NK-92 treated with Interleukin-12 subunit alpha and Interleukin-12 subunit beta, amount 100 ng/mL, for 24 hours (cell line): ENCODE measurements around the gene CHRNE.
A peak's percentile ranks its signal among the peaks of the same experiment; 100 is the strongest.
"Not testable (repeated sequence)": the region's sequence is repeated elsewhere in the genome, so short reads cannot be mapped to it uniquely, and the experiment has no call there.

Experiments used
- DNase-seq: peaks from one replicate; lab custom pipeline; 2025; lab: John Stamatoyannopoulos, UW

CHRNE gene

DNA sequence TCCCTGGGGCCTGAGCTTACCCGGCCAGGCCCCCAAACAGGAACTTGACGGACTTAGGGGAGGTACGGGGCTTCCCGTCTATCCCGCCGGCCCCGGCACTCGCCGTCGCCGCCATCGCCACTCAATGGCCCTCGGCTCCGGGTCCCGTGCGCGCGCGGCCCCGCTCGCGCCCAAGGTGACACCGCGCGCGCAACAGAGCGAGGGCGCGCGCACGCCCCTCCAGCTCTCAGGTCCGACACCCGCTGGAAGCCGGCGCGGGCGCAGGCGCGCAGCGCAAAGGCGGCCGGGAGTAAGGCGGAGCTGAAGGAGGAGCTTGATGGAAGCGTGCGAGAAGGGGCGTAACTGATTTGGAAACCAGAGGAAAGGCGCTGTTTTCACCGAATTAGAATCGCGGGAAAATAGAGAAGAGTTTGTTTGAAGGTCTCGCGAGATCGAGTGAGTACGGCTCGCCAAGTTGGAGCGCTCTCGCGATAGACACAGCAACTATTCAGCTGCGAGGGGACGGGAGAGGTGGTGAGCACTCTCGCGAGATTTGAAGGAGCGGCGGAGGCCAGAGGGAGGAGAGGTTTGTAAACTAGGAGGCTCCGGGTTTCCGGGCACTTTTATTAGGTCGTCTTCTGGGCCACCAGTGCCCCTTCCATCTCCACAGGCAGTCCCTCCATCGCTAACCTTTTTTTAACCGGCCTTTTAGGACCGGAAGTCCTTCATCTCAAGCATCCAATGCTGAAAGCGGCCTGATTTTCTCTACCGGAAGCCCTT lies 37.1 kb upstream of the CHRNE start, which contains the start of the genes RNF167 and SLC25A11:
Gene RNF167 (plus strand): TSS at position 473 of the 759 bp plus-strand sequence. CDS start 642 bp downstream, outside the sequence.
Gene SLC25A11 (minus strand): TSS at position 251 of the 759 bp plus-strand sequence. CDS start 136 bp downstream, at position 115.
- DNase-seq, result peak; percentile 93

DNA sequence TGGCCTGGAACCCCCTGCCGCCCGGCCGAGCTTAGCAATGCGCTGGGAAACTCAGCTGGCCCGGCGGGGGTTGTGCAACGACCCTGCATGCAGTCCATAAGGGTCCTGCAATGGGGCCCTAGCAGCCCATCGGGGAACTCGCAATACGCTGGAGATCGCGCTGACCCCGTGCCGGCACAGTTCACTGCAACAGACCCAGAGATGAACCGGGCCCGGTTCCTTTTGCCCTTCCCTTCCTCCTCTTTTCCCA lies 36.6 kb upstream of the CHRNE start:
- DNase-seq, result no peak

DNA sequence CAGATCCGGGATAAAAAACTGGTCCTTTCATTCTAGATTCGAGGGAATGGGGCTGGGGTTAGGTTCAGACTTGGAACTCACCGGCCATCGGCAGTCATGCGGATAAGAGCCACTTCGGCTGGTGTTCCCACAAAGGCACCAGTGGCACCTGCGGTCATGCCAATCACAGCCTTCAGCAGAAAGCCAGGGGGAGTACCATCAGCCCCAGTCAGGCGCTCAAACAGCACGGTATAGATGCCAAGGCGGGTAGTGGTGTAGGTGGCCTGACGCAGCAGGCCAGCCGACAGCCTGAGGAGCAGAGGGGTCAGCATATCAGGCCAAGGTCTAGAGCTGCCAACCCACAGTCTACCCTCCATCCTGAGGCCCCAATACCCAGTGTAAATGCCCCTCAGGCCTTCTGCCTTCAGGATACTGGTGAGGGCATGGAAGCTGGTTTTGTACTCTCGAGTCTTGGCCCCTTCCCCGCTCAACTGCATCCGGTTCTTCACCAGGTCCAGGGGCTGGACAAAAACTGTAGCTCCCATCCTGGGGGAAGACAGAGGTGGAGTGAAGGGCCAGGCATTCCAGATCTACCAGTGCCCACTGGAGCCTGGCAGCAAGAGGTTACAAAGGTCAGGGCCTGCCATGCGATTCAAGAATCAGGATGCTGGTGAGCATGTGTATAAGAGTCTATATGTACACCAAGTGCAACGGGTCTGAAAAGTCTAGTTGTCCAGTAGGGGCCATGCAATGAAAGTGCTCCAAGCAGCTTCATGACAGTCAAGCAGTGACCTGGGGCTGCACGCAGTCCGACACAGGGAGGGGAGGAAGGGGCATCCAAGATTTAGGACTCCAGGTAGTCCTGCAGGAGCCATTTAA lies 36.0 kb upstream of the CHRNE start:
- DNase-seq, result no peak

DNA sequence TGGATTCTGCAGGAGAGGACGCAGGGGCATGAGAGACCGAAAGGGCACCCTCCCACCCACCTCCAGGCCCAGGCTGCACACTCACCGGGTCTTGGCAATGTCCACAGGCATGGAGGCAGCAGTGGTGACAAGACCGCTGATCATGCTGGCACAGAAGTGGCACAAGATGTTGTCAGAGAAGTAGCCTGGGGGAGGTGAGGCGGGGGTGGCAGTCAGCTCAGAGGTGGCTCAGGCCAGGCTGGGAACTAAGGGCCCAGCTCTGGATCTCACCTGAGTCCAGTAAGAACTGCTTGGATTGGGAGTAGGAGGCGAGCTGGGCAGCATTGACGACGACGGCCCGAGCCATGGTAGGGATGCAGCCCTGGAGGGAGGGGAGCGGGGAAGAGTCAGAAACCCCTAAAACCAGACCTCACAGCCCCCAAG lies 35.2 kb upstream of the CHRNE start:
- no peak for DNase-seq

DNA sequence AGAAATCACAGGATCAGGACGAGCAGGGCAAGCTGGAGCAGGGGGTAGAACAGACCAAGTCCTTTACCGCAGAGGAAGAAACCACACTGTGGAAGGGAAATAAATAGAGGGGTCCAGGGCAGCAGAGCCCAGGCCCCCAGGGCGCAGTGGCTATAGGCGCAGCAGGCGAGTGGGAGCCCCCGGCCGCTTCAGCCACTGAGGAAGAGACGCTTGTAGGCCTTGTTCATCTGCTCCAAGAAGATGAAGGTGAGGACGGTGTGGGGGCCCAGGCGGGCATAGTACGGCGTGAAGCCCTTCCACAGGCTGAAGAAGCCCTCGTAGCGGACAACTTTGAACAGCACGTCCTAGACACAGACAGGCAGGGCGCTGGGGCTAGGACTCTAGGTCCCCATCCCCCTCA lies 34.7 kb upstream of the CHRNE start:
- no peak for DNase-seq

DNA sequence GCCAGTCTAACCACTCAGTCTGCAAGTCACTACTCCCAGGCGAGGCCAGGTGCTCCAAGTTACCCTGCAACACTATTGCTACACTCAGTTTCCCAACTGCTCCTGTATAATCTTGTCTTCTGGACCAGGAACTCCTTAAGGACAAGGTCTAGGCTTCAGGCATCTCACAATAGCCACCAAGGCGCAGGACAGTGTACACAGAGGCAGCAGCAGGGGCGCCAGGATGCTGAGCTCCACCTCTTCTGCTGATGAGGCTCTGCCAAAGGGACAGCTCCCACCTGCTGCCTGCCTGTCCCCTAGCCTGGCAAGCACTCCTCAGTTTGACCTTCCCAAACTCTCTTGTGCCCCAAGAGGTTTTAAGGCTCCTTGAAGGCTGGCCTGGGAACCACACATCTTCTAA lies 33.5 kb upstream of the CHRNE start:
- DNase-seq, result no peak

DNA sequence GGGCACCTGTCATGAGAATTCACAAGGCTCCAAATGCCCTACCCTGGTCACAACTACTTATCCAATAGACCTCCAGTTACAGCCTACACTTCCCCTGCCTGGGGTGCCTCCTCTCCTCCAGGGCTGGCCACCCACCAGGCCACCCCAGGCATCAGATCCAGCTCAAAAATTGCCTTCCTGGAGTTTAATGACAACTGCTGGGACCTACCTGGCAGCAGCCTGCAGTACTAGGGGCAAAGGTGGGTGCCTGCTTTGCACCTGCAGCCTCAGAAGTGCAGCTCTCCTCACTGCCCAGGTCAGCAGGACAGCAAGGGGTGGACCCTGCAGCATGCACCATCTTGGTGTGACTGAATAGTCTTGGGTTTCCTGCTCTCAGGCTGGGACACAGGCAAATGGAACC lies 32.8 kb upstream of the CHRNE start:
- no peak for DNase-seq

DNA sequence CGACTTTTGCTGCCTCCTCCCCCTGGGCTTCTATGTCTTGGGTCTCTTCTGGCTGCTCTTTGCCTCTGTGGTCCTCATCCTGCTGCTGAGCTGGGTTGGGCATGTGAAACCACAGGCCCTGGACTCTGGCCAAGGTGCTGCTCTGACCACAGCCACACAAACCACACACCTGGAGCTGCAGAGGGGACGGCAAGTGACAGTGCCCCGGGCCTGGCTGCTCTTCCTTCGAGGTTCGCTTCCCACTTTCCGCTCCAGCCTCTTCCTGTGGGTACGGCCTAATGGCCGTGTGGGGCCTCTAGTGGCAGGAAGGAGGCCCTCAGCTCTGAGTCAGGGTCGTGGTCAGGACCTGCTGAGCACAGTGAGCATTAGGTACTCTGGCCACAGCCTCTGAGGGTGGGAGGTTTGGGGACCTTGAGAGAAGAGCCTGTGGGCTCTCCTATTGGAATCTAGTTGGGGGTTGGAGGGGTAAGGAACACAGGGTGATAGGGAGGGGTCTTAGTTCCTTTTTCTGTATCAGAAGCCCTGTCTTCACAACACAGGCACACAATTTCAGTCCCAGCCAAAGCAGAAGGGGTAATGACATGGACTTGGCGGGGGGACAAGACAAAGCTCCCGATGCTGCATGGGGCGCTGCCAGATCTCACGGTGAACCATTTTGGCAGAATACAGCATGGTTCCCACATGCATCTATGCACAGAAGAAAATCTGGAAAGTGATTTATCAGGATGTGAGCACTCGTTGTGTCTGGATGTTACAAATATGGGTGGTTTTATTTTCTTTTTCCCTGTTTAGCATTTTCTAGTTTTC lies 31.5 kb upstream of the CHRNE start:
- peak; percentile 18 for DNase-seq

DNA sequence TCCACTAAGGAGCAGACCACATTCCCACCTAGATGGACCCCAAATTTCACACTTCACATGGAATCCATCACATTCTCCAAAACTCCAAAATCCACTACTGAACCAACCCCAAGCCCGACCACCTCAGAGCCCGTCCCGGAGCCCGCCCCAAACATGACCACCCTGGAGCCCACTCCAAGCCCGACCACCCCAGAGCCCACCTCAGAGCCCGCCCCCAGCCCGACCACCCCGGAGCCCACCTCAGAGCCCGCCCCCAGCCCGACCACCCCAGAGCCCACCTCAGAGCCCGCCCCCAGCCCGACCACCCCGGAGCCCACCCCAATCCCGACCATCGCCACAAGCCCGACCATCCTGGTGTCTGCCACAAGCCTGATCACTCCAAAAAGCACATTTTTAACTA lies 30.7 kb upstream of the CHRNE start:
- no peak for DNase-seq

DNA sequence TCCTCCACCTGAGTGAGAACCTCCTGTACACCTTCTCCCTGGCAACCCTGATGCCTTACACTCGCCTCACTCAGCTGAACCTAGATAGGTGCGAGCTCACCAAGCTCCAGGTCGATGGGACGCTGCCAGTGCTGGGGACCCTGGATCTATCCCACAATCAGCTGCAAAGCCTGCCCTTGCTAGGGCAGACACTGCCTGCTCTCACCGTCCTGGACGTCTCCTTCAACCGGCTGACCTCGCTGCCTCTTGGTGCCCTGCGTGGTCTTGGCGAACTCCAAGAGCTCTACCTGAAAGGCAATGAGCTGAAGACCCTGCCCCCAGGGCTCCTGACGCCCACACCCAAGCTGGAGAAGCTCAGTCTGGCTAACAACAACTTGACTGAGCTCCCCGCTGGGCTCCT lies 29.9 kb upstream of the CHRNE start:
- DNase-seq, result no peak

DNA sequence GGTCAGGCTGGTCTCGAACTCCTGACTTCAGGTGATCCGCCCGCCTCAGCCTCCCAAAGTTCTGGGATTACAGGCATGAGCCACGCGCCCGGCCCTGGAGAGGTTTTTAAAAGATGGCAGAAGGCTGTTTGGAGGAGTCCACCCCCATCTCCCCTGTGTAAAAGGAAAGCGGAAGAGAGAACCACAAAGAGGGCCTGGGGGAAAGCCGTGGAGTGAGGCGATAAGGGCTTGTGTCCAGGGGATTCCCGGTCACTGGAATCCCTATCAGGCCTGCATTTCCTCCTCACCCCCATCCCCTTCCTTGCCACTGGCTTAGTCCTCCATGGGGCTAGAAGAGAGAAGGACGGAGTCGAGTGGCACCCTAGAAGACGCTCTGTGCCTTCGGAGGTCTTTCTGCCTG lies 29.1 kb upstream of the CHRNE start, which contains the start of gene GP1BA:
Gene GP1BA (plus strand): TSS at position 315 of the 400 bp plus-strand sequence. CDS start 328 bp downstream, outside the sequence.
- no peak for DNase-seq

DNA sequence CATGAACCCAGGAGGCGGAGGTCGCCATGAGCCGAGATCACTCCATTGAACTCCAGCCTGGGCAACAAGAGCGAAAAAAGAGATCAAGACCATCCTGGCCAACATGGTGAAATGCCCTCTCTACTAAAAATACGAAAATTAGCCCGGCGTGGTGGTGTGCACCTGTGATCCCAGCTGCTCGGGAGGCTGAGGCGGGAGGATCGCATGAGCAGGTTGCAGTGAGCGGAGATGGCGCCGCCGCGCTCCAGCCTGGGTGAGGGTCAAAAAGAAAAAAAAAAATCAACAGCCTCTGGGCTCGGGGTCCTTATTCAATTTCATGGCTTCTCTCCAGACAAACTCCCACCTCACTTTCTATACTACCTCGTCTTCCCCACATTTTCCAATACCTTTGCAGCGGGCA lies 26.0 kb upstream of the CHRNE start:
- DNase-seq, result no peak

DNA sequence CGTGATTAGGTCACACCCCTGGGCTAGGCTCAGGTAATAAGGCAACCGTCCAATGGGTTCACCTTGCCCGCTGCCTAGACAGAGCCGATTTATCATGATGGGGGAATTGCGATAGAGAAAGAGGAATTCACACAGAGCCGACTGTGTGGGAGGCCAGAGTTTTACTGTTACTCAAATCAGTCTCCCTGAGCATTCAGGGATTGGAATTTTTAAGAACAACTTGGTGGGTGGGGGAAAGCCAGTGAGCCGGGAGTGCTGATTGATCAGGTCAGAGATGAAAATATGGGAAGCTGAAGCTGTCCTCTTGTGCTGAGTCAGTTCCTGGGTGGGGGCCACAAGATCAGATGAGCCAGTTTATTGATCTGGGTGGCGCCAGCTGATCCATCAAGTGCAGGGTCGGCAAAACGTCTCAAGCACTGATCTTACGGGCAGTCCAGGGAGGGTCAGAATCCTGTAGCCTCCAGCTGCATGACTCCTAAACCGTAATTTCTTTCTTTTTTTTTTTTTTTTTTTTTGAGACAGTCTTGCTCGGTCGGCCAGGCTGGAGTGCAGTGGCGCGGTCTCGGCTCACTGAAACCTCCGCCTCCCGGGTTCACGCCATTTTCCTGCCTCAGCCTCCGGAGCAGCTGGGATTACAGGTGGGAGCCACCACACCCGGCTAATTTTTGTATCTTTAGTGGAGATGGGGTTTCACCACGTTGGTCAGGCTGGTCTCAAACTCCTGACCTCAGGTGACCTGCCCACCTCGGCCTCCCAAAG lies 23.9 kb upstream of the CHRNE start:
- not testable (repeated sequence) for DNase-seq

DNA sequence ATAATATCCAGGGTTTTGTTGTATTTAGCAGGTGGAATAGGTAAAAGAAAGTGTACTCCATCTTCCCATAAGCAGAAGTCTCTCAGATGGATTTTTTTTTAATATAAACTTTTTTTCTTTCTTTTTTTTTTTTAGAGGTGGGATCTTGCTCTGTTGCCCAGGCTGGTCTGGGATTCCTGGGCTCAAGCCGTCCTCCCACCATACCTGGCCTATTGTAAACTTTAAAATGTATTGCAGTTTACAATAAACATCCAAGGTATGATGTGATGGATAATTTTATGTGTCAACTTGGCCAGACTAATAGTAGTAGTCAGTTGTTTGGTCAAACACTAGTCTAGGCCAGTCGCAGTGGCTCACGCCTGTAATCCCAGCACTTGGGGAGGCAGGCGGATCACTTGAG lies 18.4 kb upstream of the CHRNE start:
- no peak for DNase-seq

DNA sequence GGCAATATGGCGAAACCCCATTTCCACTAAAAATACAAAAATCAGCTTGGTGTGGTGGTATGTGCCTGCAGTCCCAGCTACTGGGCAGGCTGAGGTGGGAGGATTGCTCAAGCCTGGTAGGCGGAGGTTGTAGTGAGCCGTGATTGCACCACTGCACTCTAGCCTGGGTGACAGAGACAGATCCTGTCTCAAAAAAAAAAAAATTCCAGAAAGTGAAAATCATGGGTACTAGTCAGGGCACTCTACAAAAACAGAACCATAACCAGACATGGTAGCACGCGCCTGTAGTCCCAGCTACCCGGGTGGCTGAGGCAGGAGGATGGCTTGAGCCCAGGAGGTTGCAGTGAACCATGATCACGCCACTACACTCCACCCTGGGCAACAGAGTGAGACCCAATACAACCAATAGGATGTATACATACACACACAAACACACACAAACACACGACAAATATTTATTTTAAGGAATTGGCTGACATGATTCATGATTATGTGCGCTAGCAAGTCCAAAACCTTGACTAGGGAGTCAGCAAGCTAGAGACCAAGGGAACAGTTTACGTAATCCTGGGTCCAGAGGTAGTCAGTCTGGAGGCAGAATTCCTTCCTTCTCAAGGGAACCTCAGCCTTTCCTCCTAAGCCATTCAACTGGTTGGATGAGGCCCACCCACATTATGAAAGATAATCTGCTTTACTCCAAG lies 17.6 kb upstream of the CHRNE start:
- DNase-seq, result no peak

DNA sequence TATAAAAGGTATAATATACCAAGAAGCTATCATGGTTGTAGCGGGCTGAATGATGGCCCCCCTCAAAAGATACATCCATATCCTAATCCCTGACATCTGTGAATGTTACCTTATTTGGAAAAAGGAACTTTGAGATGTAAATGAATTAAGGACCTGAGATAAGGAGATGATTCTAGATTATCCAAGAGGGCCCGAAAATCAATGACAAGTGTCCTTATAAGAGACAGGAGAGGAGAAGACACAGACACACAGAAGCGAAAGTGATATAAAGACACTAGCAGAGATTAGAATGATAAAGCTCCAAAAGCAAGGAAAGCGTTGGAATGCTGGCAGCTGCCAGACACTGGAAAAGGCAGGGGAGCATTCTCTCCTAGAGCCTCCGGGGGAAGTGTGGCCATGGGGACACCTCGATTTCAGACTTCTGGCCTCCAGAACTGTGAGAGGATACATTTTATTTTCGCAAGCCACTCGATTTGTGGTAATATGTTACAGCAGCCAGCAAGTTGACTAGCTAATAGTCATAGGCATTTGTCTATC lies 16.7 kb upstream of the CHRNE start:
- no peak for DNase-seq

DNA sequence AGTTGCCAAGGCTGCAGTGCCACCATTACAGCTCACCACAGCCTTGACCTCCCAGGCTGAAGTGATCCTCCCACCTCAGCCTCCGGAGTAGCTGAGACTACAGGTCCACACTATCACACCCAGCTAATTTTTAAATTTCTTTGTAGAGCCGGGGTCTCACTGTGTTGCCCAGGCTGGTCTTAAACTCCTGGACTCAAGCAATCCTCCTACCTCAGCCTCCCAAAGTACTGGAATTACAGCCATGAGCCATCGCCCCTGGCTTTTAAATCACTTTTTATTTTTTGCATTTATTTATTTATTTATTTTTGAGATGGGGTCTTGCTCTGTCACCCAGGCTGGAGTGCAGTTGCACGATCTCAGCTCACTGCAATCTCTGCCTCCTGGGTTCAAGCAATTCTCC lies 11.7 kb upstream of the CHRNE start:
- DNase-seq, result not testable (repeated sequence)

DNA sequence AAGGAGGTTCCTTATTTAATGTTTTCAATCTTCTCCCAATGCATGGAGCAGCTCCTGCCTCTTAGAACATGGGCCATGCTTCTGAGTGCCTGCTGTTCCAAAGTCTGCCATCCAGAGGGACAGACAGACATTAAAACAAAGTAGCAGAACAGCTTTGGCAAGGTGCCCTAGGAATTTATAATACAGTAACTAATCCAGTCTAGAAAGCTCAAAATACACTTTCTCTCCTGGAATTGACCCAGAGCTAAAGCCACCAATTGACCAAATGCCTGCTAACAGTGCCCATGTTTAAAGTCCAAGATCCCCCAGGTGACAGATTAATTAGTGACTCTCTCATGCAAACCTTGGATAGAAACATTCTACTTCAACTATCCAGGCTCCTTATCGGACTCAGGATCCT lies 11.1 kb upstream of the CHRNE start:
- no peak for DNase-seq

DNA sequence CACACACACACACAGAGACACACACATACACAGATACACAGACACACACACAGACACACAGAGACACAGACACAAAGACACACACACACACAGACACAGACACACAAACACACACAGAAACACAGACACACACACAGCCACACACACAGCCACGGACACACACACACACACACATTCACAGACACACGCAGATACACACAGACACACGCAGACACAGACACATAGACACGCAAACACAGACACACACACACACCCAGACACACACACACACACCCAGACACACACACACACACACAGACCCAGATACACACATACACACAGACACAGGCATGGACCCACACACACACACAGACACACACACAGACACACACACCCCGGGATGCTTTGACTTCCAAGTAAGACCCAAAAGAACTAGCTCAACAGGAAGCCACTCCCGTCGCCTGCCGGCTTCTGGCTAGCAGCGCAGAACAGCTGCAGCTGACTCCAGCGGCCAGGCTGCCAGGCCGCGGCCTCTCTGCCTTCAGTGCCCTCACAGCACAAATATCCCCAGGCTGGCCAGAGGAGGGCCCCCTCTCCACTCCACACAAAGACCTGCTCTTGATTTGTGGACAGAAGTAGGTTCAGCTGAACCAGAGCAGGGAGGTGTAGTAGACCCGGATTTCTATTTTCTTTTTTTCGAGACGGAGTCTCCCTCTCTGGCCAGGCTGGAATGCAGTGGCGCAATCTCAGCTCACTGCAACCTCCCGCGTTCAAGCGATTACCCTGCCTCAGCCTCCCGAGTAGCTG lies 6.0 kb upstream of the CHRNE start:
- DNase-seq, result no peak

DNA sequence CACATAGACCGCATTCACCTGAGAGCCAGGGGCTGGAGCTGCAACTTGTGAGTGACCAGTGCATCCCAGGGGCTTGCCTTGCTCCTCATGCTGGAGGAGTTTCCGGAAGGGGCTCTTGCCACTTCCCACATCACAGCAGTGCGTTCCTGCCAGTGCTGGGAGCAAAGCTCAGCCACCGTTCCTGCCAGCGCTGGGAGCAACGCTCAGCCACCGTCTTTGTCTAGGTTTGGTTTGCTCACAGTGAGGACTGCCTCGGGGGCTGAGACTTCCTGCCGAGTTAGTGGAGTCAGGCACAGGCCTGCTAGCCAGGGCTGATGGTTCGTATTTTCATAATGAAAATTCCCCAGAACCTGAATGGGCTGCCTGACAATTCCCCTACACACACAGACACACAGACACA lies 5.4 kb upstream of the CHRNE start:
- no peak for DNase-seq
